Measurements from ENCODE around the gene FICD. TPM values are rescaled to one million over a fixed set of nuclear protein-coding genes. Genes with fewer than 3 reads are reported as not detected.
A peak's percentile ranks its signal among the peaks of the same experiment; 100 is the strongest.

The FICD gene
- total RNA-seq, 2 donors from 2014 or later, result 6.2 to 6.8 TPM

- H3K4me3 Mint-ChIP-seq, result no peak overlapping the region
- H3K9me3 Mint-ChIP-seq, result peaks cover 12% of the 10 kb centered on the region
- H3K27me3 ChIP-seq (ENCODE audit: control insufficient read depth, insufficient read depth, low read length, poor library complexity, severe bottlenecking), result no peaks in the 10 kb centered on the region
- H3K36me3 Mint-ChIP-seq (ENCODE audit: low read depth), result no peaks in the 10 kb centered on the region
- no peaks in the 10 kb centered on the region for H3K36me3 ChIP-seq (ENCODE audit: control insufficient read depth, insufficient read depth, low read length)
- no peak overlapping the region for H3K27ac Mint-ChIP-seq
- peaks cover 4% of the 10 kb centered on the region for H3K4me1 Mint-ChIP-seq
- WGBS, 2 experiments (ENCODE audit: insufficient coverage in 1 of 2, insufficient read length in 1 of 2), result 53 to 60% methylated on average over 6 to 11 of the region's 11 CpGs
- H3K27ac ChIP-seq (ENCODE audit: low read depth, low read length), result no peak overlapping the region
- H3K9me3 ChIP-seq (ENCODE audit: control insufficient read depth, low read length), result peaks cover 9% of the 10 kb centered on the region
- H3K4me3 ChIP-seq (ENCODE audit: low read length), result no peak overlapping the region
- no peaks in the 10 kb centered on the region for H3K4me1 ChIP-seq (ENCODE audit: control insufficient read depth, insufficient read depth, low read length)
- peak; percentile 78 for DNase-seq
- peaks cover 5% of the 10 kb centered on the region for H3K27me3 Mint-ChIP-seq (ENCODE audit: insufficient read depth)
- no peak overlapping the region for H3K9ac ChIP-seq (ENCODE audit: extremely low read depth, low read length, poor library complexity, severe bottlenecking)
- no peak for TF ChIP-seq CTCF (conservative IDR thresholded peaks at IDR 0.05)
These were observed 32.3 kb upstream of the FICD start for GRCh38 chr12:108482717-108483212.

- H3K4me1 Mint-ChIP-seq, result peaks cover 4% of the 10 kb centered on the region
- H3K27ac ChIP-seq (ENCODE audit: low read depth, low read length), result no peak overlapping the region
- H3K27me3 Mint-ChIP-seq (ENCODE audit: insufficient read depth), result peaks cover 5% of the 10 kb centered on the region
- no peak overlapping the region for H3K27ac Mint-ChIP-seq
- WGBS, 2 experiments (ENCODE audit: insufficient coverage in 1 of 2, insufficient read length in 1 of 2), result 0 to 62% methylated on average over 1 to 6 of the region's 6 CpGs
- H3K4me3 Mint-ChIP-seq, result no peak overlapping the region
- no peak for DNase-seq
- H3K27me3 ChIP-seq (ENCODE audit: control insufficient read depth, insufficient read depth, low read length, poor library complexity, severe bottlenecking), result no peaks in the 10 kb centered on the region
- TF ChIP-seq CTCF (conservative IDR thresholded peaks at IDR 0.05), result no peak
- peaks cover 15% of the 10 kb centered on the region for H3K9me3 Mint-ChIP-seq
- H3K4me3 ChIP-seq (ENCODE audit: low read length), result no peak overlapping the region
- no peaks in the 10 kb centered on the region for H3K36me3 ChIP-seq (ENCODE audit: control insufficient read depth, insufficient read depth, low read length)
- peaks cover 10% of the 10 kb centered on the region for H3K9me3 ChIP-seq (ENCODE audit: control insufficient read depth, low read length)
- no peaks in the 10 kb centered on the region for H3K4me1 ChIP-seq (ENCODE audit: control insufficient read depth, insufficient read depth, low read length)
- no peaks in the 10 kb centered on the region for H3K36me3 Mint-ChIP-seq (ENCODE audit: low read depth)
- H3K9ac ChIP-seq (ENCODE audit: extremely low read depth, low read length, poor library complexity, severe bottlenecking), result no peak overlapping the region
These were observed 31.6 kb upstream of the FICD start for GRCh38 chr12:108483213-108484059.

GRCh38 chr12:108484431-108484830 lies 30.6 kb upstream of the FICD start:
- H3K4me1 ChIP-seq (ENCODE audit: control insufficient read depth, insufficient read depth, low read length), result no peaks in the 10 kb centered on the region
- DNase-seq, result no peak
- H3K36me3 ChIP-seq (ENCODE audit: control insufficient read depth, insufficient read depth, low read length), result no peaks in the 10 kb centered on the region
- 88 to 94% methylated on average over 2 of the region's 2 CpGs for WGBS, 2 experiments (ENCODE audit: insufficient coverage in 1 of 2, insufficient read length in 1 of 2)
- H3K4me3 ChIP-seq (ENCODE audit: low read length), result no peak overlapping the region
- no peak overlapping the region for H3K27ac Mint-ChIP-seq
- peaks cover 15% of the 10 kb centered on the region for H3K9me3 Mint-ChIP-seq
- H3K27me3 ChIP-seq (ENCODE audit: control insufficient read depth, insufficient read depth, low read length, poor library complexity, severe bottlenecking), result no peaks in the 10 kb centered on the region
- no peak overlapping the region for H3K4me3 Mint-ChIP-seq
- no peak overlapping the region for H3K27ac ChIP-seq (ENCODE audit: low read depth, low read length)
- H3K36me3 Mint-ChIP-seq (ENCODE audit: low read depth), result no peaks in the 10 kb centered on the region
- TF ChIP-seq CTCF (conservative IDR thresholded peaks at IDR 0.05), result no peak
- peaks cover 4% of the 10 kb centered on the region for H3K4me1 Mint-ChIP-seq
- H3K9me3 ChIP-seq (ENCODE audit: control insufficient read depth, low read length), result peaks cover 10% of the 10 kb centered on the region
- H3K27me3 Mint-ChIP-seq (ENCODE audit: insufficient read depth), result peaks cover 5% of the 10 kb centered on the region
- H3K9ac ChIP-seq (ENCODE audit: extremely low read depth, low read length, poor library complexity, severe bottlenecking), result no peak overlapping the region

All from endodermal cell (in vitro differentiated cells).